Stimulated activated CD4-positive, alpha-beta T cell treated with anti-CD3 and anti-CD28 coated beads, TNF-alpha, amount 100 ng/mL, for 48 hours (primary cell): ENCODE data around the gene CHM.
"Not testable (repeated sequence)": the region's sequence is repeated elsewhere in the genome, so short reads cannot be mapped to it uniquely, and the experiment has no call there.

Experiments
- DNase-seq, 3 donors: peaks; one replicate each; pipeline ENCODE4 v3.0.0-alpha.2; 2020; ENCODE audit warnings: low read depth in 3 of 3

The CHM gene

GRCh38 chrX:85998954-85999353 lies 48.4 kb downstream of the CHM start:
- no peak for DNase-seq

DNA sequence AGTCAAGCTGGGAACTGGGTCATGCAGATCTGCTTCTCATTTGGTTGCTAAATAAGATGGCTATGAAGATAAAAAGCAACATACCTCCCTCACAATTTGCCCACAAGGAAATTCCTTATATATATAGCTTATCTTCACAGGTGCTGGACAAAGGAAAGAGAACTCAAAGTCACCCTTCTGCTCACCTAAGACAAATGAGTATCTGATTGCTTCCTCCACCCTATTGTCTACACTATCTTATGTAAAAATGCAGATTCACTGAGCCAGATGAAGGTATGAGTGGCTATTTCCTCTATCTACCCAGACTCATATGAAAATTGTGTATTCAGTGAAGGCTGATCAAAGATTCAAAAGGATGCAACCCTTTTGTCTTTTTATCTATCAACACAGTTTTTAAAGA lies 50.8 kb downstream of the CHM start:
- no peak for DNase-seq

GRCh38 chrX:85995641-85996040 lies 51.7 kb downstream of the CHM start:
- DNase-seq: no peak

- no peak for DNase-seq
These were observed 52.6 kb downstream of the CHM start for GRCh38 chrX:85994797-85995196.

DNA sequence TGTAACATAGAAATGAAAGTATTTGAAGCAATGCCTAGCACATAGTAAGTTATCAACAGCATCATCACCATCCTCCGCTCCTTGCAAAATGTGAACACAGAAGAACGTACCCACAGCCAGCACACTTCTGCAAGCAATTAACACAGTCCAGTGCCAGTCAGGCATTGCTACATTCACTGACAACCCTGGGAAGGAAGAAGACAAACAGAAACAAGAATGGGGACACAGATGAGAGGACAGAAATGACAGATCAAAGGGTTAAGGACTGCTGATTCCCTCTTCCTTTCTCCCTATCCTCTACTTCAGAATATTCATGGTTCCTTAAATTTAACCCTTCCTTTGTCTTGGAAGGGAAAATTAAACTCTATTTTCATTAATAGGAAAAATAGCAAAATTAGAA lies 53.1 kb downstream of the CHM start:
- no peak for DNase-seq

DNA sequence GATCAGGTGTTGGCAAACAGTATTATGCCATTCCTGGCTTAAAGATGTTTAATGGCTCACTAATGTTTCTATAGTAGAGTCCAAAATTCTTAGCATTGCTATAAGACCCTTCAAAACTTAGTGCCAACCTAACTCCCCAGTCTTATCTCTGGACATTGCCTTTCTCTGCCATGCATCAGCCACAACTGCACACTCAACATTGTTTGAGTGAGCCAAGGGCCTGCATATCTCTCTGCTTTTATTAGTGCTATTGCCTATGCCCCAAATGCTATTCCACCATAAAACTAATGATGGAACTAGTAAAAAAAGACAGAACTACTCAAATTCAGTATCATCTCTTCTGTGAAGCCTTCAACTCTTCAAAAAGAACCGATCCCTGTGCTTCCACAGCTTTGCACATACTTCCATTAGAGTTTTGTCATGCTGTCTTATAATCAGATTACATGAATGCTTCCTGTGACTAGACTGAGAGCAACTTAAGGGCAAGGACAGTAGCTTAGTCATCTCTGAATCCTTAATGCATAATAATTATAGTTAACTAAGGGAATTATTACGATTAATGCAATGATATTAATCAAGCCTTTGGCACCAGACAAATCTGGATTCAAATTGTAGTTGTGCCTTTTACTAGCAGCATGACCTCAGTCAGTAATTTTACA lies 53.7 kb downstream of the CHM start:
- no peak for DNase-seq

GRCh38 chrX:85992811-85993229 lies 54.5 kb downstream of the CHM start:
- no peak for DNase-seq

- no peak for DNase-seq
These were observed 59.0 kb downstream of the CHM start for GRCh38 chrX:85988353-85988752.

GRCh38 chrX:85980286-85980685 lies 67.1 kb downstream of the CHM start:
- no peak for DNase-seq

GRCh38 chrX:85977218-85977617 lies 70.1 kb downstream of the CHM start:
- DNase-seq: no peak

GRCh38 chrX:85972351-85972750 lies 75.0 kb downstream of the CHM start:
- DNase-seq: not testable (repeated sequence)

DNA sequence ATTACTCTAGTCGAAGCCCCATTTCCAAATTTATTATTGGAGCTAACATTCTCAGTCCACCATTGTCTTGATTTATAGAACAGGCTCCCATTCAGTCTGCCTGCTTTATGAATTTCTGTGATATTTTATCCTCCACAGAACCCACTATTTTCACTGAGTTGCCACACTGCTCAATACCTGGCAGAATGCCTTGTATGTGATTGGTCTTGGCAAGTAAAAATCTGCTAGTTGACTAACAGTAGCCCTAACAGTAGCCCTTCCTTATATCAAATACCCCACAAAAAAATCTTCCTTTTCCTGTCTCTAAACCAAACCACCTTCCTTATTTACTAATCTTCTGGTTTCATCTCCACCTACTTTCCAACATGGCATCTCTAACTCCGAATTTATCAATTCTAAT lies 82.6 kb downstream of the CHM start:
- DNase-seq: no peak

DNA sequence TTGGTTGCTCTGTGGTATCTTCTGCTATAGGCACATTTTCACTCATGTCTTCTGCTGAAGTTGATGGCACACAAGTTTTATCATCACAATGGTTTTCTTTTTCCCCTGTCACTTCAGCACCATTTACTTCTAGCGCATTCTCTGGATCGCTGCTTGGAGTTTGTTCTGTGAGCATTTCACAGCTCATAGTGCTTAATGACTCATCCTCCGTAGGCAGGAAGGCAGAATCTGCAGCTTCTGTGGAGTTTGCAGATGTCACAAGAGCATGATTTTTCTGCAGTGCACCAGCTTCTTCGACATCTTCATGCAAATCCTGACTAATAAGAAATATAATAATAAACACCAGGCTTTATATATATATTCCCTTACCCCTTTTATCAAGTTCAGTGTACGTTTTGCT lies 83.6 kb downstream of the CHM start:
- no peak for DNase-seq

GRCh38 chrX:85955510-85955909 lies 91.8 kb downstream of the CHM start:
- no peak for DNase-seq

DNA sequence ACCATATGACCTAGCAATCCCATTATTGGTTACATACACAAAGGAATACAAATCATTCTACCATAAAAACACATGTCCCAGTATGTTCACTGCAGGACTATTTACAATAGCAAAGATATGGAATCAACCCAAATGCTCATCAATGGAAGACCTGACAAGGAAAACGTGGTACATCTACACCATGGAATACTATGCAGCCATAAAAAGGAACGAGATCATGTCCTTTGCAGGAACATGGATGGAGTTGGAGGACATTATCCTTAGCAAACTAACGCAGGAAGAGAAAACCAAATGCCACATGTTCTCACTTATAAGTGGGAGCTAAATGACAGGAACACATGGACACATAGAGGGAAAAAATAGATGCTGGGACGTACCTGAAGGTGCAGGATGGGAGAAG lies 102.6 kb downstream of the CHM start:
- not testable (repeated sequence) for DNase-seq

- no peak for DNase-seq
These were observed 106.1 kb downstream of the CHM start for GRCh38 chrX:85941275-85941674.

DNA sequence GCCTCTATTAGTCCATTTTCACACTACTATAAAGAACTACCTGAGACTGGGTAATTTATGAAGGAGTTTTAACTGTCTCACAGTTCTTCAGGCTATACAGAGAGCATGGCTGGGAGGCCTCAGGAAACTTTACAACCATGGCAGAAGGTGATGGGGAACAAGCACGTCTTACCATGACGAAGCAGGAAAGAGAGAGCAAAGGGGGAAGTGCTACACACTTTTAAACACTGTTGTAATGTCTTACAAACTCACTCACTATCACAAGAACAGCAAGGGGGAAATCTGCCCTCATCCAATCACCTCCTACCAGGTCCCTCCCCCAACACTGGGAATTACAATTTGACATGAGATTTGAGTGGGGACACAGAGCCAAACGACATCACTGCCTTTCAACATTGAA lies 107.4 kb downstream of the CHM start:
- not testable (repeated sequence) for DNase-seq

GRCh38 chrX:85934399-85934798 lies 113.0 kb downstream of the CHM start:
- not testable (repeated sequence) for DNase-seq

DNA sequence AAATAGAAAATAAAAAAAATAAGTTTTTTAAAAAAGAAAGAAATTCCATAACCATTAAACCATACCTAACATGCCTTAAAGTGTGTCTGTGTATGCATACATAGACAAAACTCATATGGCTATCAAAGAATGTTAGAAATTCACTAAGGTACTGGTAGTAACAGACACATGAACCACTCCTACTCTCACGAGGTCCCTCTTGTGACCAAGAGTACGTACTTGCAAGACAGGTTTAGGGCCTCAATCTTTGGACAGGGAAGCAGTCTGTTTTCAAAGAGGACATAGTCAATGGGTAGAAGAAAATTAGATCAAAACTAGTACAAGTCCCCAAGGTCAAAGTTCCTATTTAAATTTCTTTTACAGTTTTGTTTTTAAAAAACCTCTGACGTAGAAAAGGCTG lies 117.3 kb downstream of the CHM start:
- DNase-seq: no peak

GRCh38 chrX:85928606-85929005 lies 118.8 kb downstream of the CHM start:
- DNase-seq: no peak

DNA sequence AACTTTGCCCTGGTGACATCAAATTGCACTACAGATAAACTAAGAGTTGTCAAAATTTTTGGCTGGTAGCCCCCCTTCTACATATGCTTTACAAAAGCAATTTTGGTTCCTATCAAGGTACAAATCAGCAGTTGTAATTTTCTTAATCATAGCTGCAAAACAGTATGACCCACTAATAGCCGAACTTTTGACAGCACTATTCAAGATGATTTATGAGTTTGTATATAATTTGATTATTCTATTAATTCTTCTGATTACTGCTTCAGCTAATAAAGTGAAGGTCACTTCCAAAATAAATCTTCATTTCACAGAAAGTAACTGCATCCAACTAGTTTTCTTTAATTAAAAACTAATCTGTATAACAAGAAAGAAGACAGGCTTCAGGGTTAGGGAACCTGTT lies 119.6 kb downstream of the CHM start:
- no peak for DNase-seq

GRCh38 chrX:85922821-85923220 lies 124.5 kb downstream of the CHM start:
- no peak for DNase-seq

GRCh38 chrX:85916656-85917280 lies 130.6 kb downstream of the CHM start:
- DNase-seq: not testable (repeated sequence)

DNA sequence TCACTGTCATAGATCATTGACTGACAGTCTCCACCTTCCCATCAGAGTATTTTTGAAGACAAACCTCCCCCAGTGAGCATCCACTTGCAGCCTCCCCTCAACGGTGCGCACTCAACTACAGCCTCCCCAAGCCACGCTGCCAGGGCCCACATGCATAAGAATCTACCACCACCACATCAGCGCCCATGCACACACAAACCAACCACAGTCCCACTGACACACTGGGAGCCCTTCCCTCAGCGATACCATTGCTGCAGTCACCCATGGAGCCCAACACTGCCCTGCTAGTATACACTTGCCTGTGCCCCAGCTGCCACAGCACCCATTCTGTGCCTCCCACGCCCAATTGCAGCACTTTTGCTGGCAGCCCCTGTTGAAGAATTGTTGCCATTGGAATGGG lies 132.9 kb downstream of the CHM start:
- DNase-seq: no peak
